ENCODE measurements around the gene MINDY4.

Gene MINDY4

GRCh38 chr7:30880941-30881340 is 109.7 kb downstream of the MINDY4 start:
- DNase-seq: no peak

DNA sequence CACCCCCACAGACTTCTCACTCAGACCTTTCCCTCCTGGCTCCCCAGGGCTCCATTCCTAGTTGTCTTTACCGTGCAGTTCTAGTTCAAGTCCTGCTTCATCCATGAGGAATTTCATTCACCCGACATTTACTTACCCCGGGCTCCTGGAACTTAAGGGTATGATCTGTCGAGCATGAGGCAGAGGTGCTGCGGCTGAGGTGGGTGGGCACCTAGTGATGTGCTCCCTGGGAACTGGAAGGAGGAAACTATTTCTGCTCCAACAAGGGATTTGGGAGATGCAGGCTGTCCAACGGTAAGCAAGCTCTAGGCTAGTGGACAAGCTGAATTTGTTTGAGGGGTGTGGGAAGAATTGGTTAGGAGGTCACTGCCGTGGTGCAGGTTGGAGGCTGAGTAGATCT is 110.2 kb downstream of the MINDY4 start:
- DNase-seq: no peak

GRCh38 chr7:30884881-30885280 is 113.7 kb downstream of the MINDY4 start:
- DNase-seq: no peak

- no peak for DNase-seq
These were observed 115.4 kb downstream of the MINDY4 start for GRCh38 chr7:30886608-30887011.

GRCh38 chr7:30887464-30887872 is 116.3 kb downstream of the MINDY4 start:
- no peak for DNase-seq

GRCh38 chr7:30888747-30889146 is 117.5 kb downstream of the MINDY4 start:
- no peak for DNase-seq

- no peak for DNase-seq
These were observed 119.0 kb downstream of the MINDY4 start for GRCh38 chr7:30890226-30890625.

- peak in 1 of 2 experiments; percentile 37 for DNase-seq
These were observed 122.1 kb downstream of the MINDY4 start for GRCh38 chr7:30893357-30893756.

GRCh38 chr7:30894009-30894408 is 122.8 kb downstream of the MINDY4 start:
- no peak for DNase-seq

GRCh38 chr7:30894866-30895605 is 123.8 kb downstream of the MINDY4 start:
- DNase-seq: no peak

GRCh38 chr7:30896036-30896435 is 124.8 kb downstream of the MINDY4 start:
- no peak for DNase-seq

- no peak for DNase-seq
These were observed 125.8 kb downstream of the MINDY4 start for GRCh38 chr7:30896783-30897637.

DNA sequence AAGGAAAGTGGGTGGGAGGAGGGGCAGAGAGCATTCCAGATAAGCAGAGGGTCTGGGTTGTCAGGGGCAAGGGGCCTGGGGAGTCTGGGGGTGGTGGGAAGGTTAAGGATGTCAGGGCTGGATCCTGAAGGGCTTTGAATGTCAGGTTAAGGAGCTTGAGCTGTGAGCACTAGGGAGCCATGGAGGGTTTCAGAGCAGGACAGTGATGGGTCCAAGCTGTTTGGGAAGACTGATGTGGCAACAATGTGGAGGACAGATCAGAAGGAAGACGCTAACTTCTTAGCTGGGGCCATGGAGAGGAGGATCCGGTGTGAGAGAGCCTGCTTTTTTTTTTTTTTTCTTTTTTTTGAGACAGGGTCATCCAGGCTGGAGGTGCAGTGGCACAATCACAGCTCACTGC is 126.6 kb downstream of the MINDY4 start:
- DNase-seq: no peak

DNA sequence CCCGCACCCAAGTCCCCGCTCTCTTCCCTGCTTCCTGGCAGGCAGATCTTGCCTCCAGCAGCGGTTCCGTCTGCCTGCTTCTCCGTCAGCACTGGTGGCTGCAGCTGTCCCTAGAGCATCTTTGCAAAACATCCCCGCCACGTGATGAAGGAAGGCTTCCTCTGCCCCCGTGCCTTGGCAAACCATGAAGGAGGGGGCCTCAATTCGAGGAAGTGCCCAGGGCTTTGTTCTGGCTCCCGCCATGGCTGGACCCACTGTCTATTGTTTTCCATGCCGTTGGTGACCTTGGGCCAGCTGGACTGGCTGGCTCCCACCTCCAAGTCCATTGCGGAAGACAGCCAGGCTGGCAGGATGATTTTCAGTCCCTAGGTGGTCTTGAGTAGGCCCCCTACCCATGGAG is 127.2 kb downstream of the MINDY4 start:
- no peak for DNase-seq

- DNase-seq: no peak
These were observed 127.8 kb downstream of the MINDY4 start for GRCh38 chr7:30899066-30899465.

GRCh38 chr7:30899630-30900029 is 128.4 kb downstream of the MINDY4 start:
- DNase-seq: no peak

GRCh38 chr7:30900053-30900452 is 128.8 kb downstream of the MINDY4 start:
- no peak for DNase-seq

DNA sequence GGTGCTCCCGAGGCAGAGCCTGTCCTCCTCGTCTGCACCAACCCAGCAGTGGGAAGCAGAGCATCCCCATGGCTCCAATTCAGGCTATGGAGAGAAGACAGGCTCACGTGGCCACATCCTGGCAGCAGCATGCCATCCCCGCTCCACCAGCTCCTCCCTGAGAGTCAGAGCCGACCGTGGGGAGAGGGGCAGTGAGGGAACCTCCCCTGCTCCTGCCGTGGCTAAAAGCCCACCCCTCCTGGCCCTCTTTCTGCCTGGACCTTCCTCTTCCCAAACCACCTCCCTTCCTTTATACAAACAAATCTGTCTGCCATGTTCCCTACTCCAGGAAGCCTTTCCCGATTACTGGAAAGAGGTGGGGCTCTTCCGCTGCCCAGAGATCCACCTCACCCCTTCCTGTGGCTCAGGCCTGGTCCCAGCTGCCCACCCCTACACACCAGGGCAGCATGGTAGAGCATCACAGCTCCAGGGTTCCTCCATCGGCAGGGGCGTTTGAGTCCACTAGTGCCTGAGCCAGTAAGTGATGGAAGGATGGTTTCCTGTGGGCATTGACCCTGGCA is 129.7 kb downstream of the MINDY4 start:
- DNase-seq: no peak

- DNase-seq: no peak
These were observed 130.6 kb downstream of the MINDY4 start for GRCh38 chr7:30901856-30902255.

- no peak for DNase-seq
These were observed 131.2 kb downstream of the MINDY4 start for GRCh38 chr7:30902466-30902865.

GRCh38 chr7:30903146-30903545 is 131.9 kb downstream of the MINDY4 start:
- no peak for DNase-seq

GRCh38 chr7:30904561-30904960 is 133.3 kb downstream of the MINDY4 start:
- DNase-seq: no peak

- DNase-seq: no peak
These were observed 134.1 kb downstream of the MINDY4 start for GRCh38 chr7:30905078-30906012.
